ENCODE data around the gene ZDHHC20. TPM values are rescaled to one million over a fixed set of nuclear protein-coding genes. Genes with fewer than 3 reads are reported as not detected.
"Not testable (repeated sequence)": the region's sequence is repeated elsewhere in the genome, so short reads cannot be mapped to it uniquely, and the experiment has no call there.

ZDHHC20 gene
- total RNA-seq, 2 donors from 2014 or later = 21.7 to 24.2 TPM

- intact Hi-C loops (cut with DNase I) = no loop called here
- ATAC-seq = no peak
Measured at GRCh38 chr13:21446656-21447055, 12.4 kb downstream of the ZDHHC20 start.

GRCh38 chr13:21445759-21446158 lies 13.3 kb downstream of the ZDHHC20 start:
- ATAC-seq = no peak
- intact Hi-C loops (cut with DNase I) = no loop called here
- no peak for DNase-seq

More at GRCh38 chr13:21446656-21447055, 12.4 kb downstream of the ZDHHC20 start:
- no peak for DNase-seq

GRCh38 chr13:21443171-21443570 lies 15.9 kb downstream of the ZDHHC20 start:
- DNase-seq (no peak), ATAC-seq (no peak)
- intact Hi-C loops (cut with DNase I) = no loop called here

- ATAC-seq = no peak
- no peak for DNase-seq
- intact Hi-C loops (cut with DNase I) = no loop called here
Measured at GRCh38 chr13:21436582-21436981, 22.5 kb downstream of the ZDHHC20 start.

- peak; percentile 81 to 99 for ATAC-seq
- intact Hi-C loops (cut with DNase I) = no loop called here
- peak; percentile 68 for DNase-seq
Measured at GRCh38 chr13:21435687-21436151, 23.4 kb downstream of the ZDHHC20 start.

GRCh38 chr13:21435231-21435630 lies 23.9 kb downstream of the ZDHHC20 start:
- no peak for ATAC-seq
- intact Hi-C loops (cut with DNase I) = no loop called here
- DNase-seq = no peak

GRCh38 chr13:21434588-21434987 lies 24.5 kb downstream of the ZDHHC20 start:
- intact Hi-C loops (cut with DNase I) = no loop called here
- ATAC-seq = peak in 1 of 2 donors; percentile 36
- DNase-seq = no peak

- no peak for DNase-seq
- ATAC-seq = no peak
- intact Hi-C loops (cut with DNase I) = no loop called here
Measured at GRCh38 chr13:21429211-21429610, 29.9 kb downstream of the ZDHHC20 start.

GRCh38 chr13:21427741-21428140 lies 31.4 kb downstream of the ZDHHC20 start:
- intact Hi-C loops (cut with DNase I) = no loop called here
- ATAC-seq (no peak), DNase-seq (no peak)

GRCh38 chr13:21426238-21426637 lies 32.9 kb downstream of the ZDHHC20 start:
- ATAC-seq (no peak), DNase-seq (no peak)
- intact Hi-C loops (cut with DNase I) = no loop called here

- intact Hi-C loops (cut with DNase I) = no loop called here
- DNase-seq = no peak
- ATAC-seq = no peak
Measured at GRCh38 chr13:21420706-21421105, 38.4 kb downstream of the ZDHHC20 start.

GRCh38 chr13:21413013-21413412 lies 46.1 kb downstream of the ZDHHC20 start:
- ATAC-seq (no peak), DNase-seq (no peak)
- intact Hi-C loops (cut with DNase I) = no loop called here

- DNase-seq; intact Hi-C loops (cut with DNase I); ATAC-seq: not testable (repeated sequence)
Measured at GRCh38 chr13:21410453-21410852, 48.6 kb downstream of the ZDHHC20 start.

- DNase-seq (no peak), ATAC-seq (no peak)
- intact Hi-C loops (cut with DNase I) = loop anchor here in 1 of 2 donors (10.0 kb wide), 1 partner anchor 49 kb away; the partner anchor contains the start of gene ZDHHC20
Measured at GRCh38 chr13:21405309-21405708, 53.8 kb downstream of the ZDHHC20 start.

GRCh38 chr13:21402586-21403307 lies 56.4 kb downstream of the ZDHHC20 start:
- DNase-seq (no peak), ATAC-seq (no peak)
- intact Hi-C loops (cut with DNase I) = loop anchor here in 1 of 2 donors (10.0 kb wide), 1 partner anchor 52 kb away; the partner anchor contains the start of gene ZDHHC20

- intact Hi-C loops (cut with DNase I) = loop anchor here in 1 of 2 donors (10.0 kb wide), 1 partner anchor 55 kb away; the partner anchor contains the start of gene ZDHHC20
- DNase-seq = no peak
- no peak for ATAC-seq
Measured at GRCh38 chr13:21399741-21400140, 59.4 kb downstream of the ZDHHC20 start.

GRCh38 chr13:21395953-21396352 lies 63.1 kb downstream of the ZDHHC20 start:
- DNase-seq (no peak), ATAC-seq (no peak)
- intact Hi-C loops (cut with DNase I) = no loop called here

- intact Hi-C loops (cut with DNase I) = no loop called here
- no peak for ATAC-seq
Measured at GRCh38 chr13:21389124-21389523, 70.0 kb downstream of the ZDHHC20 start.

GRCh38 chr13:21385710-21386109 lies 73.4 kb downstream of the ZDHHC20 start:
- ATAC-seq (no peak), DNase-seq (no peak)
- intact Hi-C loops (cut with DNase I) = no loop called here

More at GRCh38 chr13:21389124-21389523, 70.0 kb downstream of the ZDHHC20 start:
- DNase-seq = no peak

- DNase-seq = no peak
- no peak for ATAC-seq
- intact Hi-C loops (cut with DNase I) = no loop called here
Measured at GRCh38 chr13:21383090-21383489, 76.0 kb downstream of the ZDHHC20 start.

All from left cardiac atrium (tissue), 4 donors.